IPS-18a (cell line): ENCODE measurements around the gene CDADC1.

Experiments used
- H3K27ac ChIP-seq: one replicate; pipeline ENCODE4 v1.5.1; 2013; ENCODE audit warnings: low read length
- H3K27me3 ChIP-seq: one replicate; pipeline ENCODE4 v1.6.1; 2013; ENCODE audit warnings: mild to moderate bottlenecking, low read length; ENCODE audit not compliant: control insufficient read depth, insufficient read depth
- H3K36me3 ChIP-seq: one replicate; pipeline ENCODE4 v1.6.1; 2013; ENCODE audit warnings: low read depth, low read length; ENCODE audit not compliant: control insufficient read depth
- H3K4me1 ChIP-seq: one replicate; pipeline ENCODE4 v1.6.1; 2013; ENCODE audit warnings: low read depth, low read length; ENCODE audit not compliant: control insufficient read depth
- H3K4me3 ChIP-seq: one replicate; pipeline ENCODE4 v1.5.1; 2013; ENCODE audit warnings: low read length
- H3K9ac ChIP-seq: one replicate; pipeline ENCODE4 v1.6.1; 2013; ENCODE audit warnings: mild to moderate bottlenecking, low read length, moderate library complexity
- H3K9me3 ChIP-seq: one replicate; pipeline ENCODE4 v1.6.1; 2013; ENCODE audit warnings: low read depth, low read length; ENCODE audit not compliant: control insufficient read depth

CDADC1 gene

GRCh38 chr13:49219647-49220035 is 28.1 kb upstream of the CDADC1 start:
- Histone ChIP-seq H3K9ac (no peak overlapping the region), H3K4me3 (peak overlapping the region; percentile 49), H3K36me3 (no peaks in the 10 kb centered on the region), H3K27me3 (peaks cover 85% of the 10 kb centered on the region), H3K4me1 (peaks cover 7% of the 10 kb centered on the region), H3K9me3 (no peaks in the 10 kb centered on the region), H3K27ac (no peak overlapping the region)

DNA sequence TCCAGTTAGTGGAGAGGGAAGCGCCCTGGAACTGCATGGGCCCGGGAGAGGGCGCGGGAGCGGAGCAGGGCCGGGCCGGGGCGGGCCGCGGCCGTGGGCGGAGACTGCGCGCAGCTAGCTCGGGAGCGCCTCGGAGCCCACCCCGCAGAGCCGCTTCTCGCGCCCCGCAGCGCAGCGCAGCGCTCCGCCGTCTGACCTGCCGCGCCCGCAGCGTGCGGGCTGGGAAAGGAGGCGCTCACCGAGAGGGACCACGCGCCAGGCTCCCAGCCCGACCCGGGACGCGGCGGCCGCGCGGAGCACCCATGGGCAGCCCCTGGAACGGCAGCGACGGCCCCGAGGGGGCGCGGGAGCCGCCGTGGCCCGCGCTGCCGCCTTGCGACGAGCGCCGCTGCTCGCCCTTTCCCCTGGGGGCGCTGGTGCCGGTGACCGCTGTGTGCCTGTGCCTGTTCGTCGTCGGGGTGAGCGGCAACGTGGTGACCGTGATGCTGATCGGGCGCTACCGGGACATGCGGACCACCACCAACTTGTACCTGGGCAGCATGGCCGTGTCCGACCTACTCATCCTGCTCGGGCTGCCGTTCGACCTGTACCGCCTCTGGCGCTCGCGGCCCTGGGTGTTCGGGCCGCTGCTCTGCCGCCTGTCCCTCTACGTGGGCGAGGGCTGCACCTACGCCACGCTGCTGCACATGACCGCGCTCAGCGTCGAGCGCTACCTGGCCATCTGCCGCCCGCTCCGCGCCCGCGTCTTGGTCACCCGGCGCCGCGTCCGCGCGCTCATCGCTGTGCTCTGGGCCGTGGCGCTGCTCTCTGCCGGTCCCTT is 27.5 kb upstream of the CDADC1 start, which contains the start of gene MLNR:
MLNR (plus strand) TSS at position 303 of the 820 bp plus-strand sequence; CDS start at position 303, 0 bp downstream.
- Histone ChIP-seq H3K9me3 (no peaks in the 10 kb centered on the region), H3K27me3 (peaks cover 90% of the 10 kb centered on the region), H3K36me3 (no peaks in the 10 kb centered on the region), H3K27ac (no peak within 1 kb of the TSS), H3K4me3 (peak within 1 kb of the TSS; percentile 49), H3K4me1 (peaks cover 1% of the 10 kb centered on the region), H3K9ac (no peak within 1 kb of the TSS)

GRCh38 chr13:49220856-49221589 is 26.7 kb upstream of the CDADC1 start:
- no peak overlapping the region for H3K9ac ChIP-seq
- H3K36me3 ChIP-seq, result no peaks in the 10 kb centered on the region
- H3K4me1 ChIP-seq, result no peaks in the 10 kb centered on the region
- no peak overlapping the region for H3K27ac ChIP-seq
- no peaks in the 10 kb centered on the region for H3K9me3 ChIP-seq
- peak overlapping the region; percentile 49 for H3K4me3 ChIP-seq
- H3K27me3 ChIP-seq, result peaks cover 88% of the 10 kb centered on the region

GRCh38 chr13:49221590-49221965 is 26.1 kb upstream of the CDADC1 start:
- H3K4me3 ChIP-seq, result no peak overlapping the region
- H3K9me3 ChIP-seq, result no peaks in the 10 kb centered on the region
- peaks cover 82% of the 10 kb centered on the region for H3K27me3 ChIP-seq
- H3K36me3 ChIP-seq, result no peaks in the 10 kb centered on the region
- H3K9ac ChIP-seq, result no peak overlapping the region
- H3K27ac ChIP-seq, result no peak overlapping the region
- H3K4me1 ChIP-seq, result no peaks in the 10 kb centered on the region

GRCh38 chr13:49225223-49226042 is 22.3 kb upstream of the CDADC1 start:
- Histone ChIP-seq H3K9ac (no peak overlapping the region), H3K4me3 (no peak overlapping the region), H3K36me3 (no peaks in the 10 kb centered on the region), H3K4me1 (no peaks in the 10 kb centered on the region), H3K27ac (no peak overlapping the region), H3K9me3 (no peaks in the 10 kb centered on the region), H3K27me3 (peaks cover 43% of the 10 kb centered on the region)

DNA sequence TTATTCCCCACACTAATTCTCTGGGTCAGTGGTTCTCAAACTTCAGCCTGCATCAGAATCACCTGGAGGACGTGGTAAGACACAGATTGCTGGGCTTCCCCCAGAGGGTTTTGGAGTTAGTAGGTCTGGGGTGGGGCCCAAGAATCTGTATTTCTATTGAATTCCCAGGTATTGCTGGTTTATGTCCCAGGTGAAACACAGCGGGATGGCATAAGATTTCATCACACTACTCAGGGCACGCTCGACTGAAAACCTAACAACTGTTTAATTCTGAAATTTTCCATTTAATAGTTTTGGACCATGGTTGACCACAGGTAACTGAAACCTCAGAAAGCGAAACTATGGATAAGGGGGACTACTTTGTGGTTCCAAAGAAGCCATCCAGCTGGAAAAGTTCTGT is 21.1 kb upstream of the CDADC1 start:
- H3K27ac ChIP-seq, result no peak overlapping the region
- no peaks in the 10 kb centered on the region for H3K36me3 ChIP-seq
- no peak overlapping the region for H3K9ac ChIP-seq
- peaks cover 32% of the 10 kb centered on the region for H3K27me3 ChIP-seq
- no peak overlapping the region for H3K4me3 ChIP-seq
- H3K4me1 ChIP-seq, result no peaks in the 10 kb centered on the region
- no peaks in the 10 kb centered on the region for H3K9me3 ChIP-seq

DNA sequence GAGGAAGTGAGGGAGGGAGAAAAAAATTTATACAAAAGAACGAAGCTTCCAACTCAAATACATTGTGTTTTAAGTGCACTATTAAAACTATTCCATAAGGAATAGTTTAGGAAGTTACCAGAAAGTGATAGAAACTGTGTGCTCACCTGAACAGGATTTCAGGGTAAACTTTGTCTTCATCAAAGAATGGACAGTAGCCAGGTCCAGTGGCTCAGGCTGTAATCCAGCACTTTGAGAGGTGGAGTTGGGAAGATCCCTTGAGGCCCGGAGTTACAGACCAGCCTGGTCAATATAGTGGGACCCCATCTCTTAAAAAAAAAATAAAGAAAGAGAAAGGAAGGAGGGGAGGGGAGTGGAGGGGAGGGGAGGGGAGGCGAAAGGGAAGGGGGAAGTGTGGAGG is 13.0 kb upstream of the CDADC1 start:
- no peaks in the 10 kb centered on the region for H3K4me1 ChIP-seq
- no peaks in the 10 kb centered on the region for H3K27me3 ChIP-seq
- H3K27ac ChIP-seq, result no peak overlapping the region
- no peak overlapping the region for H3K4me3 ChIP-seq
- H3K9me3 ChIP-seq, result no peaks in the 10 kb centered on the region
- H3K9ac ChIP-seq, result no peak overlapping the region
- H3K36me3 ChIP-seq, result no peaks in the 10 kb centered on the region

GRCh38 chr13:49235856-49236431 is 11.8 kb upstream of the CDADC1 start:
- H3K27me3 ChIP-seq, result no peaks in the 10 kb centered on the region
- H3K4me3 ChIP-seq, result no peak overlapping the region
- no peaks in the 10 kb centered on the region for H3K9me3 ChIP-seq
- H3K9ac ChIP-seq, result no peak overlapping the region
- H3K4me1 ChIP-seq, result no peaks in the 10 kb centered on the region
- no peak overlapping the region for H3K27ac ChIP-seq
- H3K36me3 ChIP-seq, result no peaks in the 10 kb centered on the region

DNA sequence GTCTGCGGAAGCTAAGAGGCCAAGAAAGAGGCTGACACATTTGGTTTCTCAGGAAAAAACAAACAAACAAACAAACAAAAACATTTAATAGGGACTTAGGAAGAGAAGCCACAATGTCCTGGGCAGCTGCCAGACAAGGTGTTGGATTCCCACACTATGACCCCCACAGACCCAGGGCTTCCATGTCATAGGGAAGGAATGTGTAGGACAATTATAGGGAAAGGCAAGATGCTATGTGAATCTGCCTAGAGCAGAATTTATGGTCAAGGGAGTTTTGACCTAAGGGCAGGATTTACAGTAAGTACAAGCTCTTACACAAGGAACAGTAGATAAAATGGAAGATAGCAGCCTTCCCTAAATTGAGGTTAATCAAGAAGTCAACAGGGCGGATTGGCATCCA is 9.1 kb upstream of the CDADC1 start:
- no peaks in the 10 kb centered on the region for H3K36me3 ChIP-seq
- no peak overlapping the region for H3K4me3 ChIP-seq
- no peaks in the 10 kb centered on the region for H3K4me1 ChIP-seq
- no peaks in the 10 kb centered on the region for H3K27me3 ChIP-seq
- no peaks in the 10 kb centered on the region for H3K9me3 ChIP-seq
- no peak overlapping the region for H3K27ac ChIP-seq
- H3K9ac ChIP-seq, result no peak overlapping the region

DNA sequence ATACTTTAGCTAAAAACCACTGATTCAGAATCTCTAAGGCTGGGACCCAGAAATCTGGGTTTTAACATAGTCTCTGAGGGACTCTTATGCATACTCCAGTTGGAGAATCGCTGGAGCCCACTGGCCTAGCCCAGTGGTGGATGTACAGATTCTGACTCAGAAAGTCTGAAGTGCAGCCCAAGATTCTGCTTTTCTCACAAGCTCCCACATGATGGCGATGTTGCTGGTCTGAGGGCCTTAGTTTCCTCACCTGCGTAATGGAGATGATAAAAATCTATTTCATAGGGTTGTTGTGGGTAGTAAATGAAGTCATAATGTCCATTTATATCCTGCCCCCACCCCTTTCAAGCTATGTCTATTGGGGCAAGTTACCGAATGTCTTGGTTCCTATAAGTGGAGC is 7.7 kb upstream of the CDADC1 start:
- Histone ChIP-seq H3K9me3 (no peaks in the 10 kb centered on the region), H3K27me3 (no peaks in the 10 kb centered on the region), H3K9ac (no peak overlapping the region), H3K4me3 (no peak overlapping the region), H3K4me1 (no peaks in the 10 kb centered on the region), H3K36me3 (no peaks in the 10 kb centered on the region), H3K27ac (no peak overlapping the region)

- no peak overlapping the region for H3K27ac ChIP-seq
- no peaks in the 10 kb centered on the region for H3K36me3 ChIP-seq
- no peak overlapping the region for H3K4me3 ChIP-seq
- H3K9ac ChIP-seq, result no peak overlapping the region
- H3K4me1 ChIP-seq, result no peaks in the 10 kb centered on the region
- H3K9me3 ChIP-seq, result no peaks in the 10 kb centered on the region
- no peaks in the 10 kb centered on the region for H3K27me3 ChIP-seq
Measured at GRCh38 chr13:49241296-49241695, 6.4 kb upstream of the CDADC1 start.
